ENCODE data around the gene ZNF473. TPM values are rescaled to one million over a fixed set of nuclear protein-coding genes. Genes with fewer than 3 reads are reported as not detected.

Gene ZNF473
- total and polyA plus RNA-seq, 2 of the 13 experiments (the other 11 are each of a cell fraction or from before 2014, with no cell fraction given), result 5.8 to 11.9 TPM

- in situ Hi-C loops (cut with HindIII; ENCODE audit: extremely low pct_ligation_motif_present, low pct_unique_long_range_greater_than_20kb), result no loop called here
- ATAC-seq, result no peak
- Histone ChIP-seq H4K20me1 (ENCODE audit: insufficient read depth, low read length) (no peaks in the 10 kb centered on the region), H3K27me3 (ENCODE audit: control insufficient read depth in 1 of 2, insufficient read depth in 2 of 2, low read length in 2 of 2) (no peaks in the 10 kb centered on the region), H3K4me3 (replicated peaks in 1 of 3; ENCODE audit: insufficient read depth in 1 of 3, low read depth in 2 of 3, low read length in 3 of 3) (no peak overlapping the region), H3K4me1 (ENCODE audit: insufficient read depth, low read length) (peaks cover 17% of the 10 kb centered on the region), H3K9me3 (ENCODE audit: low read length) (no peaks in the 10 kb centered on the region), H3K9ac (ENCODE audit: insufficient read depth, low read depth, low read length) (no peak overlapping the region), H2AFZ (ENCODE audit: low read length) (no peak overlapping the region), H3K79me2 (ENCODE audit: insufficient read depth, low read length) (no peaks in the 10 kb centered on the region), H3K27ac (ENCODE audit: extremely low read length, insufficient read depth, low read length) (no peak overlapping the region), H3K4me2 (ENCODE audit: low read depth, low read length) (no peak overlapping the region), H3K36me3 (replicated peaks in 1 of 2; ENCODE audit: control insufficient read depth in 1 of 2, insufficient read depth in 2 of 2, low read length in 2 of 2) (peaks cover 17 to 48% of the 10 kb centered on the region in 2 experiments)
- FAIRE-seq, result no peak
- BruUV-seq (replicated peaks), result no TSS peak
- CTCF ChIA-PET (ENCODE audit: low intra/inter-chr PET ratio, low total read pairs), result no interaction called here
- intact Hi-C loops (cut with micrococcal nuclease; ENCODE audit: unreplicated experiment), result no loop called here
- WGBS (ENCODE audit: low lambda C conversion rate), result 100% methylated on average over 1 of the region's 1 CpG
- no peak for DNase-seq (ENCODE audit: low spot score)
- POLR2A ChIA-PET, result no interaction called here
- no peak for TF ChIP-seq SMYD3 (CRISPR knock-in tag; IDR thresholded peaks at IDR 0.05)
- TF ChIP-seq TBL1XR1 (IDR thresholded peaks at IDR 0.05; ENCODE audit: borderline replicate concordance, low read length, partially characterized antibody), result no peak
- peak; percentile 94 for TF ChIP-seq ZNF12 (CRISPR knock-in tag; IDR thresholded peaks at IDR 0.05)
- no peak for TF ChIP-seq ZNF720 (CRISPR knock-in tag; IDR thresholded peaks at IDR 0.05)
Observed at GRCh38 chr19:50016225-50016807, 9.5 kb upstream of the ZNF473 start.

- no peak for TF ChIP-seq ZNF331 (CRISPR knock-in tag; IDR thresholded peaks at IDR 0.05)
- peak; percentile 32; the same call in 1 of the 2 replicates for TF ChIP-seq FOSL2 (CRISPR knock-in tag; IDR thresholded peaks at IDR 0.05)
- BruUV-seq (replicated peaks), result no TSS peak
- ChIA-PET CTCF (ENCODE audit: low intra/inter-chr PET ratio, low total read pairs) (no interaction called here), POLR2A (no interaction called here)
- intact Hi-C loops (cut with micrococcal nuclease; ENCODE audit: unreplicated experiment), result no loop called here
- no peak overlapping the region for H3K9ac ChIP-seq (ENCODE audit: insufficient read depth, low read depth, low read length)
- peaks cover 49% of the 10 kb centered on the region for H3K4me1 ChIP-seq (ENCODE audit: insufficient read depth, low read length)
- peaks cover 11 to 26% of the 10 kb centered on the region in 2 experiments for H3K36me3 ChIP-seq (replicated peaks in 1 of 2; ENCODE audit: control insufficient read depth in 1 of 2, insufficient read depth in 2 of 2, low read length in 2 of 2)
- 0 out of 2 replicates have a peak overlapping the region, but pooled peaks have one; percentile 31 for H3K4me2 ChIP-seq (ENCODE audit: low read depth, low read length)
- H2AFZ ChIP-seq (ENCODE audit: low read length), result no peak overlapping the region
- ATAC-seq (no peak), DNase-seq (ENCODE audit: low spot score) (no peak), FAIRE-seq (no peak)
- 69% methylated on average over 6 of the region's 6 CpGs for WGBS (ENCODE audit: low lambda C conversion rate)
- H3K27ac ChIP-seq (ENCODE audit: extremely low read length, insufficient read depth, low read length), result peak overlapping the region; percentile 15
- H3K9me3 ChIP-seq (ENCODE audit: low read length), result no peaks in the 10 kb centered on the region
- in situ Hi-C loops (cut with HindIII; ENCODE audit: extremely low pct_ligation_motif_present, low pct_unique_long_range_greater_than_20kb), result no loop called here
- H3K79me2 ChIP-seq (ENCODE audit: insufficient read depth, low read length), result peaks cover 16% of the 10 kb centered on the region
- no peaks in the 10 kb centered on the region; a peak in 1 of 5 replicates for H3K27me3 ChIP-seq (ENCODE audit: control insufficient read depth in 1 of 2, insufficient read depth in 2 of 2, low read length in 2 of 2)
- no peak overlapping the region for H3K4me3 ChIP-seq (replicated peaks in 1 of 3; ENCODE audit: insufficient read depth in 1 of 3, low read depth in 2 of 3, low read length in 3 of 3)
- no peaks in the 10 kb centered on the region for H4K20me1 ChIP-seq (ENCODE audit: insufficient read depth, low read length)
Observed at GRCh38 chr19:50020481-50020880, 5.3 kb upstream of the ZNF473 start.
